Mammary epithelial cell (primary cell): ENCODE measurements around the gene NUP98.

Source experiments
- EZH2 ChIP-seq: IDR thresholded peaks from 2 replicates; pipeline ENCODE4 v1.6.1; 2012; ENCODE audit warnings: low read length, inconsistent platforms, borderline replicate concordance
- TF ChIP-seq, protein P1 (sequence below), 2 donors: IDR thresholded peaks in 1 of 2; conservative IDR thresholded peaks in 1 of 2; 2 replicates each; pipeline ENCODE4 v1.5.1; 2011 to 2012; ENCODE audit warnings: inconsistent platforms in 2 of 2, low read length in 2 of 2, mild to moderate bottlenecking in 2 of 2, control low read depth in 1 of 2, low read depth in 1 of 2; ENCODE audit not compliant: insufficient read depth in 1 of 2; ENCODE audit errors: extremely low read depth in 1 of 2

DNA sequence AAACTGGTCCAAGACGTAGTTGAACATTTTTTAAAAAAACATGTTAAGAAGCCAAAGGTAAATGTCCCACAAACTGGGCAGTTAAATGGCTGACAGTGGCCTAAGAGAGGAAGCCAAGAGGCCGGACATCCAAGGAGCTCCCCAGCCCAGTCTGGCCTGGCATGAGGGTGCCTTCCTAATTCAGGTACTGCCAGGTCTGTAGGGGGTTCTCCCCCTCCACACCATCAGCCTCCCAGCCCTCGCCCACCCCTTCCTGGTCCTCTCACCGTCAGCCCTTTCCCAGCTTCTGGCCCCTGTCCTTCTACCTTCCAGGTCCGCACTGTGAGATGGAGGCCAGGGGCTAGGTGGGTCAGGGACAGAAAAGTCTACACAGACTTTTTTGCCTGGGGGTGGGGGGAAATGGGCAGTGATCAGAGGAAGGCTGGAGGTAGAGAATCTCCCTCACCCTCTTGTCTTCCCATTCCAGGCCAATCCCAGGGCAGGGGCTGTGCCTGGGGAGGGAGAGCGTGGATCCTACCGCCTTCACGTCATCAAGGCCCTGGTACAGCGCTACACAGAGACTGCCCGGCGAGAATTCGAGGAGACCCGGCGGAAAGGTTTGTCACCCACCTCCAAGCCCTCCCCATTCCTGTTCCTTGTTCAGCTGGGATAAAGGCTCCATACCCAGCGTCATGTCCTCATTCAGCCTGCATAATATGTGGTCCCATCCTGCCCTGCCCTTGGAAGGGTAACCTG, 161.5 kb downstream of the NUP98 start:
- TF ChIP-seq, protein P1, sequence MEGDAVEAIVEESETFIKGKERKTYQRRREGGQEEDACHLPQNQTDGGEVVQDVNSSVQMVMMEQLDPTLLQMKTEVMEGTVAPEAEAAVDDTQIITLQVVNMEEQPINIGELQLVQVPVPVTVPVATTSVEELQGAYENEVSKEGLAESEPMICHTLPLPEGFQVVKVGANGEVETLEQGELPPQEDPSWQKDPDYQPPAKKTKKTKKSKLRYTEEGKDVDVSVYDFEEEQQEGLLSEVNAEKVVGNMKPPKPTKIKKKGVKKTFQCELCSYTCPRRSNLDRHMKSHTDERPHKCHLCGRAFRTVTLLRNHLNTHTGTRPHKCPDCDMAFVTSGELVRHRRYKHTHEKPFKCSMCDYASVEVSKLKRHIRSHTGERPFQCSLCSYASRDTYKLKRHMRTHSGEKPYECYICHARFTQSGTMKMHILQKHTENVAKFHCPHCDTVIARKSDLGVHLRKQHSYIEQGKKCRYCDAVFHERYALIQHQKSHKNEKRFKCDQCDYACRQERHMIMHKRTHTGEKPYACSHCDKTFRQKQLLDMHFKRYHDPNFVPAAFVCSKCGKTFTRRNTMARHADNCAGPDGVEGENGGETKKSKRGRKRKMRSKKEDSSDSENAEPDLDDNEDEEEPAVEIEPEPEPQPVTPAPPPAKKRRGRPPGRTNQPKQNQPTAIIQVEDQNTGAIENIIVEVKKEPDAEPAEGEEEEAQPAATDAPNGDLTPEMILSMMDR (conservative IDR thresholded peaks at IDR 0.05 in 1 of 2, IDR thresholded peaks at IDR 0.05 in 1 of 2; ENCODE audit: extremely low read depth in 1 of 2, insufficient read depth in 1 of 2, low read depth in 1 of 2, low read length in 2 of 2): no peak
- TF ChIP-seq EZH2: no peak
